B cell (primary cell): ENCODE results near the gene NEU4. TPM values are rescaled to one million over a fixed set of nuclear protein-coding genes. Genes with fewer than 3 reads are reported as not detected.

Source experiments
- ATAC-seq: fragments of 200-7000 bp; cut with Tn5 transposase; one replicate; pipeline ENCODE4 v1.10.0; 2021; ENCODE audit warnings: low read depth, mild to moderate bottlenecking, moderate number of reproducible peaks, moderate library complexity
- CTCF ChIA-PET: fragments of 350-600 bp; sonication (Branson Sonifier 250); formaldehyde crosslinking; loops from one replicate; lab custom pipeline; 2021; ENCODE audit warnings: antibody characterized with exemption, inconsistent platforms; lab: Charles Lee
- POLR2A ChIA-PET: fragments of 350-600 bp; sonication (Branson Sonifier 250); formaldehyde crosslinking; loops from one replicate; lab custom pipeline; 2021; ENCODE audit warnings: antibody characterized with exemption; lab: Charles Lee
- DNase-seq: peaks from one replicate; pipeline ENCODE4 v3.0.0; 2013
- H2AFZ ChIP-seq: 2 replicates; pipeline ENCODE4 v1.6.1; 2012; ENCODE audit warnings: mild to moderate bottlenecking, low read depth, low read length; ENCODE audit not compliant: insufficient read depth, poor library complexity, severe bottlenecking
- H3K27ac ChIP-seq, 2 donors: 1 replicate in 1 of 2; 2 replicates in 1 of 2; pipeline ENCODE4 v1.5.1; 2012 to 2013; ENCODE audit warnings: low read length in 2 of 2, mild to moderate bottlenecking in 2 of 2, moderate library complexity in 1 of 2
- H3K27me3 ChIP-seq, 4 experiments: fragments of 200-600 bp in 1 of 4; sonication (generic) in 1 of 4; replicated peaks in 1 of 4; 1 replicate in 2 of 4; 2 replicates in 2 of 4; pipeline versions ENCODE4 v1.6.1 to v1.7.0; 2013 to 2016; ENCODE audit warnings: low read length in 3 of 4, mild to moderate bottlenecking in 2 of 4, mixed read lengths in 1 of 4, moderate library complexity in 1 of 4; ENCODE audit not compliant: insufficient read depth in 4 of 4, control insufficient read depth in 3 of 4; ENCODE audit errors: control extremely low read depth in 1 of 4
- H3K36me3 ChIP-seq, 2 experiments: replicated peaks in 1 of 2; 1 replicate in 1 of 2; 2 replicates in 1 of 2; pipeline versions ENCODE4 v1.6.1 to v1.7.1; 2013; ENCODE audit warnings: low read length in 1 of 2; ENCODE audit not compliant: insufficient read depth in 2 of 2, control insufficient read depth in 1 of 2; ENCODE audit errors: control extremely low read depth in 1 of 2, extremely low read depth in 1 of 2
- H3K4me1 ChIP-seq, 2 donors: fragments of 200-600 bp in 1 of 2; sonication (generic) in 1 of 2; 1 replicate in 1 of 2; 2 replicates in 1 of 2; pipeline versions ENCODE4 v1.5.1 to v1.6.1; 2013 to 2017; ENCODE audit warnings: low read length in 2 of 2; ENCODE audit not compliant: control insufficient read depth in 2 of 2, insufficient read depth in 2 of 2
- H3K4me2 ChIP-seq: replicated peaks from 2 replicates; pipeline ENCODE3; 2012; ENCODE audit warnings: mild to moderate bottlenecking, low read depth, low read length; ENCODE audit not compliant: poor library complexity, severe bottlenecking
- H3K4me3 ChIP-seq, 5 experiments: fragments of 200-600 bp in 1 of 5; sonication (generic) in 1 of 5; 1 replicate in 3 of 5; 2 replicates in 2 of 5; pipeline versions ENCODE4 v1.5.1 to v1.7.0; 2011 to 2016; ENCODE audit warnings: low read length in 4 of 5, mild to moderate bottlenecking in 4 of 5, low read depth in 2 of 5, control low read depth in 1 of 5, moderate library complexity in 1 of 5; ENCODE audit not compliant: insufficient read depth in 1 of 5; ENCODE audit errors: control extremely low read depth in 1 of 5, extremely low read depth in 1 of 5
- H3K79me2 ChIP-seq: fragments of 200-600 bp; sonication (generic); one replicate; pipeline ENCODE4 v1.6.0; 2016; ENCODE audit warnings: low read length; ENCODE audit not compliant: control insufficient read depth, insufficient read depth
- H3K9ac ChIP-seq: fragments of 200-600 bp; sonication (generic); 2 replicates; pipeline ENCODE4 v1.6.1; 2017; ENCODE audit warnings: mild to moderate bottlenecking, low read length, moderate library complexity
- H3K9me3 ChIP-seq, 3 donors: one replicate each; pipeline versions ENCODE4 v1.6.1 to v1.7.1; 2013; ENCODE audit warnings: low read length in 2 of 3; ENCODE audit not compliant: control insufficient read depth in 2 of 3, insufficient read depth in 1 of 3; ENCODE audit errors: control extremely low read depth in 1 of 3
- H4K20me1 ChIP-seq: 2 replicates; pipeline ENCODE4 v1.6.0; 2012; ENCODE audit warnings: mild to moderate bottlenecking, low read length; ENCODE audit not compliant: insufficient read depth, control insufficient read depth, poor library complexity, severe bottlenecking
- H3K27ac Mint-ChIP-seq: one replicate; pipeline ENCODE4 v1.8.0; 2021; ENCODE audit warnings: mixed read lengths
- H3K27me3 Mint-ChIP-seq: one replicate; pipeline ENCODE4 v1.8.0; 2021; ENCODE audit warnings: mixed read lengths
- H3K4me1 Mint-ChIP-seq: one replicate; pipeline ENCODE4 v1.8.0; 2021; ENCODE audit warnings: mixed read lengths
- H3K4me3 Mint-ChIP-seq: one replicate; pipeline ENCODE4 v1.8.0; 2021; ENCODE audit warnings: mixed read lengths
- H3K9me3 Mint-ChIP-seq: one replicate; pipeline ENCODE4 v1.8.0; 2022; ENCODE audit warnings: mixed read lengths; ENCODE audit not compliant: insufficient read depth
- CTCF ChIP-seq: fragments of 200-600 bp; IDR thresholded peaks from one replicate; pipeline ENCODE4 v1.8.0; 2022; ENCODE audit warnings: antibody characterized with exemption, mild to moderate bottlenecking
- EZH2 ChIP-seq: IDR thresholded peaks from 2 replicates; pipeline ENCODE4 v1.6.1; 2012; ENCODE audit warnings: borderline replicate concordance, low read depth, mild to moderate bottlenecking, moderate library complexity, low read length; ENCODE audit not compliant: insufficient read depth, poor library complexity, severe bottlenecking
- WGBS: methylation state at CpG from one replicate; pipeline ENCODE4 v1.1.5; 2013; ENCODE audit warnings: missing lambda C conversion rate; ENCODE audit not compliant: insufficient coverage; 5-methylcytosine and 5-hydroxymethylcytosine counted together
- intact Hi-C: fragments of 100-400 bp; cut with micrococcal nuclease; formaldehyde crosslinking; loops from one replicate; pipeline ENCODE4 v1.10.0; 2022
- polyA plus RNA-seq: library from polyadenylated mRNA; depleted of rRNA; stranded (reverse); fragments of >200 nt; gene quantifications from 2 replicates; pipeline ENCODE4 v1.2.3, GENCODE V29; 2012
- total RNA-seq, 2 donors: library from RNA; stranded (reverse); fragments of 120-200 nt in 1 of 2; gene quantifications; 1 replicate in 1 of 2; 2 replicates in 1 of 2; pipeline versions ENCODE4 v1.2.3 to v1.2.4, GENCODE V29; 2013 to 2022

The NEU4 gene
- total and polyA plus RNA-seq, 2 donors (not counting 1 experiment from before 2014, with no cell fraction given): 0.19 TPM; not detected in 1

- ChIA-PET POLR2A (no interaction called here), CTCF (no interaction called here)
- peaks cover 2% of the 10 kb centered on the region for H3K27me3 Mint-ChIP-seq
- Histone ChIP-seq H3K4me3 (no peak overlapping the region), H3K4me1 (peaks cover 0 to 3% of the 10 kb centered on the region in 2 donors), H3K79me2 (no peaks in the 10 kb centered on the region), H2AFZ (no peak overlapping the region), H3K27me3 (no peaks in the 10 kb centered on the region), H3K9me3 (no peaks in the 10 kb centered on the region), H3K36me3 (no peaks in the 10 kb centered on the region), H3K9ac (no peak overlapping the region), H4K20me1 (no peaks in the 10 kb centered on the region), H3K27ac (no peak overlapping the region), H3K4me2 (no peak overlapping the region)
- no peak for ATAC-seq
- H3K4me3 Mint-ChIP-seq: no peak overlapping the region
- WGBS: 84% methylated on average over 11 of the region's 14 CpGs
- DNase-seq: no peak
- TF ChIP-seq EZH2: no peak
- no peak for TF ChIP-seq CTCF
- peaks cover under 1% of the 10 kb centered on the region for H3K4me1 Mint-ChIP-seq
- H3K9me3 Mint-ChIP-seq: no peaks in the 10 kb centered on the region
- H3K27ac Mint-ChIP-seq: no peak overlapping the region
- intact Hi-C loops: no loop called here
Measured at GRCh38 chr2:241798081-241798630, 10.8 kb upstream of the NEU4 start.

- H3K79me2 ChIP-seq: no peaks in the 10 kb centered on the region
- Mint-ChIP-seq H3K4me1 (peaks cover 3% of the 10 kb centered on the region), H3K9me3 (no peaks in the 10 kb centered on the region), H3K27me3 (peaks cover 5% of the 10 kb centered on the region), H3K4me3 (no peak overlapping the region), H3K27ac (no peak overlapping the region)
- H3K27ac ChIP-seq: no peak overlapping the region
- intact Hi-C loops: no loop called here
- no peak overlapping the region for H2AFZ ChIP-seq
- no peak overlapping the region for H3K9ac ChIP-seq
- H3K9me3 ChIP-seq: no peaks in the 10 kb centered on the region
- no peaks in the 10 kb centered on the region for H3K36me3 ChIP-seq
- DNase-seq (no peak), ATAC-seq (no peak)
- no peak overlapping the region for H3K4me3 ChIP-seq
- ChIA-PET POLR2A (no interaction called here), CTCF (no interaction called here)
- peaks cover 0 to 1% (median under 1%) of the 10 kb centered on the region in 4 experiments for H3K27me3 ChIP-seq
- H3K4me2 ChIP-seq: no peak overlapping the region
- H4K20me1 ChIP-seq: no peaks in the 10 kb centered on the region
- WGBS: 90% methylated on average over 20 of the region's 21 CpGs
- TF ChIP-seq CTCF (no peak), EZH2 (no peak)
- H3K4me1 ChIP-seq: peaks cover 1 to 7% of the 10 kb centered on the region in 2 donors
Measured at GRCh38 chr2:241798631-241799521, 10.1 kb upstream of the NEU4 start.
